H1 (cell line): ENCODE results near the gene OTOL1. TPM values are rescaled to one million over a fixed set of nuclear protein-coding genes. Genes with fewer than 3 reads are reported as not detected.

Experiments
- CTCF ChIA-PET: fragments of 300-600 bp; sonication (Branson Sonifier 250); formaldehyde crosslinking; loops from one replicate; lab custom pipeline; 2021; ENCODE audit not compliant: partially characterized antibody; lab: Charles Lee
- POLR2A ChIA-PET: fragments of 300-600 bp; sonication (Branson Sonifier 250); formaldehyde crosslinking; loops from one replicate; lab custom pipeline; 2021; ENCODE audit warnings: inconsistent platforms; ENCODE audit not compliant: partially characterized antibody; lab: Charles Lee
- DNase-seq, 2 experiments: peaks; one replicate each; pipeline versions ENCODE4 v3.0.0 to v3.0.0-alpha.2; 2010 to 2022; ENCODE audit warnings: low spot score in 2 of 2, low read depth in 1 of 2, mixed read lengths in 1 of 2
- FAIRE-seq: peaks from 2 replicates; lab custom pipeline; 2011; peaks lifted over from hg19 to GRCh38; lab: Jason Lieb, UNC
- H2AFZ ChIP-seq: 2 replicates; pipeline ENCODE4 v1.8.1; 2012; ENCODE audit warnings: low read length, inconsistent platforms
- H2AK5ac ChIP-seq: 2 replicates; pipeline ENCODE4 v1.6.1; 2013; ENCODE audit warnings: low read depth, low read length
- H2BK120ac ChIP-seq: replicated peaks from 2 replicates; pipeline ENCODE3; 2013; ENCODE audit warnings: low read depth, low read length, inconsistent platforms
- H2BK12ac ChIP-seq: 2 replicates; pipeline ENCODE4 v1.6.1; 2013; ENCODE audit warnings: low read depth, low read length
- H2BK15ac ChIP-seq: 2 replicates; pipeline ENCODE4 v1.6.1; 2013; ENCODE audit warnings: low read length
- H2BK20ac ChIP-seq: 2 replicates; pipeline ENCODE4 v1.6.1; 2013; ENCODE audit warnings: low read length
- H2BK5ac ChIP-seq: 2 replicates; pipeline ENCODE4 v1.6.1; 2013; ENCODE audit warnings: low read depth, low read length
- H3K14ac ChIP-seq: 2 replicates; pipeline ENCODE4 v1.6.1; 2013; ENCODE audit warnings: inconsistent platforms; ENCODE audit not compliant: insufficient read length
- H3K18ac ChIP-seq: 2 replicates; pipeline ENCODE4 v1.6.1; 2013; ENCODE audit warnings: low read length; ENCODE audit errors: extremely low read depth
- H3K23ac ChIP-seq: 2 replicates; pipeline ENCODE4 v1.6.1; 2013; ENCODE audit warnings: inconsistent platforms; ENCODE audit not compliant: insufficient read length
- H3K23me2 ChIP-seq: 2 replicates; pipeline ENCODE4 v1.6.1; 2013; ENCODE audit warnings: low read depth, low read length
- H3K27ac ChIP-seq: 2 replicates; pipeline ENCODE4 v1.6.1; 2011; ENCODE audit warnings: low read depth, low read length, inconsistent platforms
- H3K27me3 ChIP-seq, 4 experiments: replicated peaks in 1 of 4; 1 replicate in 1 of 4; 2 replicates in 3 of 4; pipeline versions ENCODE4 v1.6.1 to v1.8.1; 2011 to 2013; ENCODE audit warnings: low read length in 3 of 4, mild to moderate bottlenecking in 3 of 4, inconsistent platforms in 2 of 4, mixed read lengths in 2 of 4, moderate library complexity in 1 of 4; ENCODE audit not compliant: control insufficient read depth in 3 of 4, insufficient read depth in 3 of 4; ENCODE audit errors: extremely low read depth in 1 of 4
- H3K36me3 ChIP-seq, 4 experiments: 2 replicates each; pipeline versions ENCODE4 v1.6.1 to v1.8.1; 2011 to 2013; ENCODE audit warnings: mild to moderate bottlenecking in 4 of 4, low read length in 3 of 4, moderate library complexity in 2 of 4, control low read depth in 1 of 4, inconsistent platforms in 1 of 4; ENCODE audit not compliant: insufficient read depth in 4 of 4, control insufficient read depth in 2 of 4
- H3K4ac ChIP-seq: replicated peaks from 2 replicates; pipeline ENCODE3; 2013; ENCODE audit warnings: low read length, low read depth, mixed read lengths, inconsistent platforms; ENCODE audit not compliant: insufficient read length
- H3K4me1 ChIP-seq, 4 experiments: replicated peaks in 1 of 4; 1 replicate in 1 of 4; 2 replicates in 3 of 4; pipeline versions ENCODE4 v1.6.1 to v1.8.1; 2011 to 2013; ENCODE audit warnings: low read length in 3 of 4, inconsistent platforms in 2 of 4, mixed read lengths in 1 of 4; ENCODE audit not compliant: insufficient read depth in 4 of 4, control insufficient read depth in 3 of 4
- H3K4me2 ChIP-seq, 2 experiments: 2 replicates each; pipeline versions ENCODE4 v1.6.1 to v1.8.1; 2011 to 2013; ENCODE audit warnings: low read depth in 2 of 2, low read length in 2 of 2, control low read depth in 1 of 2, inconsistent platforms in 1 of 2, mild to moderate bottlenecking in 1 of 2; ENCODE audit not compliant: insufficient read depth in 1 of 2
- H3K4me3 ChIP-seq, 4 experiments: fragments of 200-600, 300-600 bp in 1 of 4; sonication (generic), shearing (Covaris generic), sonication (Bioruptor Twin) in 1 of 4; 2 replicates each; pipeline versions ENCODE4 v1.5.1 to v1.8.1; 2011 to 2016; ENCODE audit warnings: low read length in 4 of 4, low read depth in 3 of 4, control low read depth in 2 of 4, inconsistent platforms in 2 of 4, mild to moderate bottlenecking in 2 of 4, mixed read lengths in 1 of 4, moderate library complexity in 1 of 4; ENCODE audit not compliant: insufficient read depth in 2 of 4; ENCODE audit errors: extremely low read depth in 1 of 4
- H3K56ac ChIP-seq: replicated peaks from 2 replicates; pipeline ENCODE3; 2013; ENCODE audit warnings: low read depth, mild to moderate bottlenecking, mixed read lengths, low read length, inconsistent platforms; ENCODE audit not compliant: insufficient read length
- H3K79me1 ChIP-seq: 2 replicates; pipeline ENCODE4 v1.6.1; 2013; ENCODE audit warnings: low read depth, low read length, control low read depth
- H3K79me2 ChIP-seq, 2 experiments: 2 replicates each; pipeline versions ENCODE4 v1.6.1 to v1.8.1; 2012 to 2013; ENCODE audit warnings: low read length in 2 of 2, mild to moderate bottlenecking in 2 of 2, inconsistent platforms in 1 of 2; ENCODE audit not compliant: insufficient read depth in 2 of 2, control insufficient read depth in 1 of 2
- H3K9ac ChIP-seq, 4 experiments: replicated peaks in 1 of 4; 1 replicate in 1 of 4; 2 replicates in 3 of 4; pipeline versions ENCODE4 v1.6.1 to v1.8.1; 2011 to 2013; ENCODE audit warnings: low read depth in 3 of 4, low read length in 3 of 4, control low read depth in 2 of 4, mild to moderate bottlenecking in 2 of 4, moderate library complexity in 2 of 4, inconsistent platforms in 1 of 4; ENCODE audit errors: extremely low read depth in 1 of 4
- H3K9me3 ChIP-seq, 2 experiments: 2 replicates each; pipeline versions ENCODE4 v1.6.1 to v1.8.1; 2012 to 2013; ENCODE audit warnings: mild to moderate bottlenecking in 2 of 2, moderate library complexity in 2 of 2, control low read depth in 1 of 2, inconsistent platforms in 1 of 2, low read depth in 1 of 2, low read length in 1 of 2, mixed read lengths in 1 of 2; ENCODE audit not compliant: insufficient read depth in 2 of 2
- H4K20me1 ChIP-seq, 2 experiments: replicated peaks in 1 of 2; 2 replicates each; pipeline versions ENCODE3 to v1.8.1; 2011 to 2013; ENCODE audit warnings: inconsistent platforms in 2 of 2, low read length in 2 of 2, mild to moderate bottlenecking in 1 of 2; ENCODE audit not compliant: insufficient read depth in 2 of 2, control insufficient read depth in 1 of 2
- H4K5ac ChIP-seq: 2 replicates; pipeline ENCODE4 v1.6.1; 2013; ENCODE audit warnings: low read length, low read depth, mixed read lengths, inconsistent platforms; ENCODE audit not compliant: insufficient read length
- H4K8ac ChIP-seq: 2 replicates; pipeline ENCODE4 v1.8.0; 2013; ENCODE audit warnings: mild to moderate bottlenecking, moderate library complexity, low read length, inconsistent platforms; ENCODE audit not compliant: insufficient read depth; ENCODE audit errors: extremely low read depth
- H4K91ac ChIP-seq: replicated peaks from 2 replicates; pipeline ENCODE3; 2013; ENCODE audit warnings: low read length, mixed read lengths, inconsistent platforms; ENCODE audit not compliant: insufficient read length
- CHD2 ChIP-seq: IDR thresholded peaks from 2 replicates; pipeline ENCODE4 v1.6.1; 2012; ENCODE audit warnings: low read length, improper control_type of control experiment
- GTF2F1 ChIP-seq: IDR thresholded peaks from 2 replicates; pipeline ENCODE4 v1.6.1; 2012; ENCODE audit warnings: low read depth, low read length, improper control_type of control experiment, borderline replicate concordance
- KDM1A ChIP-seq: fragments of 200-600, 300-600 bp; sonication (generic); IDR thresholded peaks from 2 replicates; pipeline ENCODE4 v1.7.1; 2016; ENCODE audit warnings: mild to moderate bottlenecking, low read length, borderline replicate concordance
- MAX ChIP-seq: IDR thresholded peaks from 2 replicates; pipeline ENCODE4 v1.6.1; 2012; ENCODE audit warnings: inconsistent platforms
- RBBP5 ChIP-seq: IDR thresholded peaks from 2 replicates; pipeline ENCODE4 v1.7.1; 2012; ENCODE audit warnings: low read depth, mild to moderate bottlenecking, inconsistent platforms, low read length, moderate library complexity, borderline replicate concordance
- SIX5 ChIP-seq: IDR thresholded peaks from 2 replicates; pipeline ENCODE4 v1.6.1; 2011; ENCODE audit warnings: mild to moderate bottlenecking, low read depth, low read length
- SP1 ChIP-seq: IDR thresholded peaks from 2 replicates; pipeline ENCODE4 v1.6.1; 2011; ENCODE audit warnings: low read depth, low read length
- SP4 ChIP-seq: IDR thresholded peaks from 2 replicates; pipeline ENCODE4 v1.6.1; 2012; ENCODE audit warnings: low read length, inconsistent platforms
- SRF ChIP-seq: IDR thresholded peaks from 2 replicates; pipeline ENCODE4 v1.6.1; 2011; ENCODE audit warnings: mild to moderate bottlenecking, low read depth, low read length, moderate library complexity
- TCF12 ChIP-seq: IDR thresholded peaks from 2 replicates; pipeline ENCODE4 v1.6.1; 2011; ENCODE audit warnings: low read depth, mild to moderate bottlenecking, low read length
- TEAD4 ChIP-seq: IDR thresholded peaks from 2 replicates; pipeline ENCODE4 v1.6.1; 2012; ENCODE audit warnings: low read depth, low read length, inconsistent platforms, mixed read lengths
- WGBS, 2 experiments: shearing (Covaris generic) in 1 of 2; methylation state at CpG; one replicate each; pipeline versions ENCODE4 v1.1.6 to v1.1.7; 2013 to 2015; ENCODE audit warnings: low lambda C conversion rate in 2 of 2, mixed read lengths in 2 of 2, inconsistent platforms in 1 of 2, low coverage in 1 of 2, missing lambda C conversion rate in 1 of 2; ENCODE audit not compliant: insufficient replicate concordance in 2 of 2, insufficient coverage in 1 of 2, insufficient read length in 1 of 2; ENCODE audit errors: extremely low coverage in 1 of 2, missing lambda C conversion rate in 1 of 2; 5-methylcytosine and 5-hydroxymethylcytosine counted together
- polyA plus RNA-seq, 7 experiments: library from polyadenylated mRNA; depleted of rRNA in 3 of 7; stranded (reverse) in 5 of 7; unstranded in 2 of 7; fragments of >200 nt in 5 of 7; fragments of 200-250 nt in 2 of 7; gene quantifications; 1 replicate in 5 of 7; 2 replicates in 1 of 7; 4 replicates in 1 of 7; pipeline versions ENCODE4 v1.2.1 to v1.2.3, GENCODE V29; 2011 to 2013; ENCODE audit warnings: missing spikeins in 2 of 7, mixed read lengths in 2 of 7
- total RNA-seq: library from RNA; stranded (reverse); fragmentation: NEBNext Ultra II Directional; extraction: Animal tissue kit (Norgen Biotek cat#: 25700); gene quantifications from 2 replicates; pipeline ENCODE4 v1.2.1, GENCODE V29; 2021
- TF ChIP-seq, protein P1 (sequence below): IDR thresholded peaks from 2 replicates; pipeline ENCODE4 v1.6.1; 2012; ENCODE audit warnings: low read length, inconsistent platforms

OTOL1 gene
- total and polyA plus RNA-seq, 2 of the 8 experiments (the other 6 are each of a cell fraction or from before 2014, with no cell fraction given) = not detected

DNA sequence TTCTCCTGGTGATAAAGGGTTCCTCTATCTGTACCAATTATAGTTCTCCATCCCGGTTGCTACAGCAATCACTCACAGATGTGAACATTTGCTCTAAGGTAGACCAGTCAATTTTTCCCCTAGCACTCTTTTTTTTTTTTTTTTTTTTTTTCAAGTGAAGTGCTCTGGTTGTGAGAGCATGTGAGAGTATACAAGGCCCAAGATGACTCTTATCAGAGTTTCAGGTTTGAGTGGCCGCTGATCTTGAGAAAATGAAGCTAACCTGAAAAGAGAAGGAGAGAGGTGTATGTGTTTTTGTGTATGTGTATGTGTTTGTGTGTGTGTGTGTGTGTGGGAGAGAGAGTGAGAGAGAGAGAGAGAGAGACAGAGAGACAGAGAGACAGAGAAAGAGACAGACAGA lies 44.4 kb upstream of the OTOL1 start:
- Histone ChIP-seq H3K9me3 (no peaks in the 10 kb centered on the region), H2AK5ac (no peak overlapping the region), H2BK15ac (no peak overlapping the region), H4K5ac (no peak overlapping the region), H2AFZ (no peak overlapping the region), H3K79me2 (no peaks in the 10 kb centered on the region), H3K23ac (no peak overlapping the region), H2BK5ac (no peak overlapping the region), H3K56ac (no peak overlapping the region), H2BK12ac (no peak overlapping the region), H2BK120ac (no peak overlapping the region), H3K27me3 (no peaks in the 10 kb centered on the region), H3K23me2 (peaks cover 2% of the 10 kb centered on the region; the same call in 1 of the 2 replicates), H3K4me3 (no peak overlapping the region), H4K8ac (no peak overlapping the region; the same call in 1 of the 2 replicates), H3K4me2 (no peak overlapping the region), H2BK20ac (no peak overlapping the region), H3K79me1 (no peaks in the 10 kb centered on the region), H3K36me3 (no peaks in the 10 kb centered on the region), H3K9ac (no peak overlapping the region), H3K27ac (no peak overlapping the region), H3K14ac (no peak overlapping the region), H3K4me1 (no peaks in the 10 kb centered on the region), H4K91ac (no peak overlapping the region), H3K4ac (no peak overlapping the region), H3K18ac (no peak overlapping the region), H4K20me1 (no peaks in the 10 kb centered on the region)
- DNase-seq = no peak
- TF ChIP-seq MAX = no peak
- no peak for TF ChIP-seq SIX5
- no peak for TF ChIP-seq SRF
- TF ChIP-seq, protein P1, sequence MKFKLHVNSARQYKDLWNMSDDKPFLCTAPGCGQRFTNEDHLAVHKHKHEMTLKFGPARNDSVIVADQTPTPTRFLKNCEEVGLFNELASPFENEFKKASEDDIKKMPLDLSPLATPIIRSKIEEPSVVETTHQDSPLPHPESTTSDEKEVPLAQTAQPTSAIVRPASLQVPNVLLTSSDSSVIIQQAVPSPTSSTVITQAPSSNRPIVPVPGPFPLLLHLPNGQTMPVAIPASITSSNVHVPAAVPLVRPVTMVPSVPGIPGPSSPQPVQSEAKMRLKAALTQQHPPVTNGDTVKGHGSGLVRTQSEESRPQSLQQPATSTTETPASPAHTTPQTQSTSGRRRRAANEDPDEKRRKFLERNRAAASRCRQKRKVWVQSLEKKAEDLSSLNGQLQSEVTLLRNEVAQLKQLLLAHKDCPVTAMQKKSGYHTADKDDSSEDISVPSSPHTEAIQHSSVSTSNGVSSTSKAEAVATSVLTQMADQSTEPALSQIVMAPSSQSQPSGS = no peak
- TF ChIP-seq GTF2F1 = no peak
- TF ChIP-seq KDM1A = no peak
- no peak for TF ChIP-seq CHD2
- no peak for TF ChIP-seq RBBP5
- TF ChIP-seq SP1 = no peak
- no peak for TF ChIP-seq TCF12
- no peak for TF ChIP-seq TEAD4
- no peak for TF ChIP-seq SP4
- POLR2A ChIA-PET = no interaction called here
- no peak for FAIRE-seq
- CTCF ChIA-PET = no interaction called here
- WGBS, 2 experiments = 86% methylated on average over 2 of the region's 2 CpGs; no CpG with 5 or more reads in 1 of the 2 experiments
